Stimulated activated CD8-positive, alpha-beta memory T cell treated with anti-CD3 and anti-CD28 coated beads, Interleukin-7, amount 100 ng/mL, for 24 hours (primary cell): ENCODE data around the gene ENTPD3.
"Not testable (repeated sequence)": the region's sequence is repeated elsewhere in the genome, so short reads cannot be mapped to it uniquely, and the experiment has no call there.

Source experiments
- DNase-seq: peaks from one replicate; pipeline ENCODE4 v3.0.0-alpha.2; 2020; ENCODE audit warnings: low read depth

Gene ENTPD3

GRCh38 chr3:40462838-40463237, 75.9 kb downstream of the ENTPD3 start:
- DNase-seq: not testable (repeated sequence)

GRCh38 chr3:40463579-40463978, 76.6 kb downstream of the ENTPD3 start:
- DNase-seq: no peak

DNA sequence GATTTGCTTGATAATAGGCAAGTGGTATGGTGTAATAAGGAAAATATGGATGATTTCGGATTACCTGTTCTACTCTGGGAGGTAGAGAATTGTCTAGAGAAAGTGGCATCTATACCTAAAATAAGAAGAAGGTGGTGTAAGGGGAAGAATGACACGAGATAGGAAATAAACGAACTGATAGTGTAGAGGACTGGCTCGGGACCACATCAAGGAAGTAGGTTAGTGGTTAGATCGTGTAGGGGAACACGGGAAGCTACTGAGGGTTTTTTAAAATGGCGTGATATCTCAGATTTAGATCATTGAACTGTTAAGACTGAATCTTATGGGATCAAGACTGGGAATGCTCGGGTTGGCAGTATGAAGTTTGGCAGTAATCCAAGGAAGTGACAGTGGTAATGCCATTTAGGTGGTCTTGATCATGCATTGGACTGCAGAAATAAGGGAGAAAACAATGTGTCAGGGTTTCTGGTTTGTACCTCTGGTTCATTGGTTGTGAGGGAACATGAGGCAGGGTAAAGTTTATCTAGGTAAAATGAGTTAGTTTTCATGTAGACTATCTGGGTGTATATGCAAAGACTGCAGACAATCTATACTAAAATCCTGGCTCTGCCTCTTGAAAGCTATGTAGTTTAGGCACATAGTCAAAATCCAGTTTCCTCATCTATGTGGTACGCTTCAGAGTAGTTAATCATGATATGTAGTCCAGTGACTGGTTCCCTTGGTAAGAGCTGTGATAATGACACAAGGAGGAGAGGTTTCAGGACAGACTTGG, 77.5 kb downstream of the ENTPD3 start:
- DNase-seq: no peak

GRCh38 chr3:40465111-40465407, 78.1 kb downstream of the ENTPD3 start:
- no peak for DNase-seq

DNA sequence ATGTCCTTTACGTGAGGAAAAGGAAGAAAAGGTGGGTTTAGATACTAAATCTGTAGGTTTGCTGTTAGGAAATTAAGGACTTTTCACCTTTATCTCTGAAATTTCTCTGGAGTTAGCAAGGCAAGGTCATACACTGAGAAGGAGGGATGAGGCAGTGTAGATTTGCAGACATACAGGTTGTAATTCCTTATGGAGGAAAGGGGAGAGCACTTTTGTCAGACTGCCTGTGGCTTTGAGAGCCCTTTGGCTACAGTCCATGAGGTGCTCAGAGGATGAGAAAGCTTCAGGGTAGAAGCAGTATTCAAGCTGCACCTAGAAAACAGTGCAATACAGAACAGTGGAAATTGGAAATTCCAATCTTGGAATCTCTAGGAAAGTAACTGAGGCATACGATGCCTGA, 78.5 kb downstream of the ENTPD3 start:
- no peak for DNase-seq

DNA sequence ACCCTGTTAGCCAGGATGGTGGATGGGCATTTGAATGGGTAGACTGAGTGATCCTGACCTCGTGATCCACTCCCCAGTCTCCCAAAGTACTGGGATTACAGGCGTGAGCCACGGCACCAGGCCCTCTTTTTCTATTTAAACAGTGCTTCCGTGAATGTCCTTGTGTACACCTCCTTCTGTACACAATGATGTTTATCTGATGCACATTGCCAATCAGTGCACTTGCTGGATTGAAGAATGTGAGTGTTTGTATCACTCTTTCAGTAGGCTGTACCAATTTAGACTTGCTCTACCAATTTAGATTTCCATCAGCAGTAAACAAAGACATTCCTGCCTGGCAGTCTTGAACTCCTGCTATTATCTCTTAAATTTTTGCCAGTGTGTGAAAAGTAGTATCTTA, 81.0 kb downstream of the ENTPD3 start:
- no peak for DNase-seq

- DNase-seq: no peak
These were observed 83.7 kb downstream of the ENTPD3 start for GRCh38 chr3:40470701-40471100.

DNA sequence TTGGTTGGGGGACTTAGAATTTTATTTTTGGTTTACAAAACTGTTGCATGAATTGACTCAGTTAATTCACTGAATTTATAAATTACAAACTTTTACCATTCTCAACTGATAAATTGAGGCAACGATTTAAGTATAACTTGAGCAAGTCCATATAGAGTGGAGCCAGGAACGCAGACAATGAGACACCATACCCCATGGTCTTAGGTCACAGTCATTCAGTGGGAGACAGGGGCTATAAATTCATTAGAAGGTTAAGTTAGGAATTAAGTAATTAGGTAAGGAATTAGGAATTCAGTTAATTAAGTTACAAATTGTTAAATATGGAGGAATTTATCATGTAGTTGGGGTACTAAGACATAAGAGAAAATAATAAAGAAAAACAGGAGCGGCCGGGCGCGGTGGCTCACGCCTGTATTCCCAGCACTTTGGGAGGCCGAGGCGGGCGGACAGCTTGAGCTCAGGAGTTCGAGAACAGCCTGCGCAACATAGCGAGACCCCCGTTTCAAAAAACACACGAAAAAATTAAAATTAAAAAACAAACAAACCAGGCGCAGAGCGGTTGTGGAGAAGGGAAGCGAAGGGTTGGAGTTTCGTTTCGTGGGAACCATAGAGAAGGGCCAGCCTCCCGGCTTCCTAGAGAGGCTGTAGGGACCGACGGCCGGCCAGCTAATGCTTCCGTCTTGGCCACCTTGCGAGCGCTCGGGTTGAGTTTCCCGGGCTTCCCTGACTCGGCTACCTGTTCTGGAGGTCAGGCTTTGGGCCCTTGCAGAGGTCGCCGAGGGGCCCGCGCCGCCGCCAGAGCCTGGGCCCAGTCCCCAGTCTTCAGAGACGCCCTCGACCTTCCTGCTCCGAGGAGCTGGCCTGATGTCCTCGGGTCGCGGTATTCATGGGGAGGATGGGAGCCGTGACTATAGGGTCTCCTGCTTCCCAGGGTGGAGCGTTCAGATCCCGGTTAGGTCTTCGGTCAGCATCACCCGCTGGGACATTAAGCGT, 89.8 kb downstream of the ENTPD3 start, which contains the start of gene ZNF619:
Gene ZNF619, plus strand, starts transcription at position 645 of the 993 bp plus-strand sequence. CDS start 858 bp downstream, outside the sequence.
- DNase-seq: no peak

DNA sequence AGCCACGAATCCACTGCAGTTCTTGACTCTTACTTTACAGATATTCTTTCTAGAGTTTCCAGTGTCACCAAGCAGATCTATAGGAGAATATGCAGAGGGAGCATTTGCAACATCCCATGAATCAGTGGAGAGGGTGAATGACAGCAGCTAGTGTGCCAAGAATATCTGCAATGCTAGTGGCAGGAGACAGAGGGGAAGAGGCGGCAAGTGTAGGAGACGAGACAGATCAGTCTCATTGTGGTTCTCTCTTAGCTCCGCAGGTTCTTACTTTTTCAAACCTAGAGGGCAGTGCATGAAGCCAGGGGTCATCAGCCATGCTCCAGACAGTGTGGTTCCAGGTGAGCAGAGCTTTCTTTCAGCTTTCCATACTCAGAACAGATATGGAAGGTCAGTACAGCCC, 90.7 kb downstream of the ENTPD3 start:
- no peak for DNase-seq
